Prostate gland (tissue), 2 donors: ENCODE data around the gene OR2V2. TPM values are rescaled to one million over a fixed set of nuclear protein-coding genes. Genes with fewer than 3 reads are reported as not detected.

Source experiments
- DNase-seq: peaks from one replicate; pipeline ENCODE4 v3.0.0-alpha.2; 2019; ENCODE audit warnings: low spot score
- H3K27ac ChIP-seq, 2 donors: fragments of 200-600 bp; sonication (generic); 2 replicates each; pipeline ENCODE4 v1.5.1; 2017 to 2019
- H3K27me3 ChIP-seq: fragments of 200-600 bp; sonication (generic); replicated peaks from 2 replicates; pipeline ENCODE4 v1.5.1; 2019; ENCODE audit not compliant: insufficient read depth
- H3K36me3 ChIP-seq, 2 donors: fragments of 200-600 bp; sonication (generic); 1 replicate in 1 of 2; 2 replicates in 1 of 2; pipeline versions ENCODE4 v1.5.1 to v1.8.1; 2017 to 2019
- H3K4me1 ChIP-seq: fragments of 200-600 bp; sonication (generic); replicated peaks from 2 replicates; pipeline ENCODE4 v1.5.1; 2019
- H3K4me3 ChIP-seq, 2 donors: fragments of 200-600 bp; sonication (generic); 2 replicates each; pipeline ENCODE4 v1.5.1; 2017 to 2019
- H3K9me3 ChIP-seq: fragments of 200-600 bp; sonication (generic); 2 replicates; pipeline ENCODE4 v1.5.1; 2017
- CTCF ChIP-seq, 4 experiments: fragments of 200-600 bp in 2 of 4; fragments of 450-650 bp in 2 of 4; sonication (generic) in 2 of 4; IDR thresholded peaks; 1 replicate in 3 of 4; 2 replicates in 1 of 4; pipeline ENCODE4 v1.5.1; 2016 to 2019; ENCODE audit warnings: antibody characterized with exemption in 4 of 4, mild to moderate bottlenecking in 2 of 4, moderate library complexity in 2 of 4
- POLR2A ChIP-seq: fragments of 450-650 bp; IDR thresholded peaks from one replicate; pipeline ENCODE4 v1.6.1; 2016; ENCODE audit warnings: antibody characterized with exemption, mild to moderate bottlenecking
- POLR2AphosphoS5 ChIP-seq: sonication (generic); formaldehyde crosslinking; IDR thresholded peaks from one replicate; pipeline ENCODE4 v1.6.1; 2017; ENCODE audit warnings: antibody characterized with exemption
- WGBS: methylation state at CpG from one replicate; pipeline ENCODE4 v1.1.5; 2018; 5-methylcytosine and 5-hydroxymethylcytosine counted together
- intact Hi-C: fragments of 100-400 bp; cut with DNase I; formaldehyde crosslinking; loops from one replicate; pipeline ENCODE4 v1.14.2; 2022
- total RNA-seq, 2 donors: library from RNA; depleted of rRNA; stranded (reverse); fragments of >200 nt; gene quantifications; one replicate each; pipeline ENCODE4 v1.1.0, GENCODE V29; 2016

OR2V2 gene
- total RNA-seq, 2 donors from 2014 or later: not detected

- Histone ChIP-seq H3K27me3 (no peaks in the 10 kb centered on the region), H3K27ac (no peak overlapping the region), H3K4me1 (no peaks in the 10 kb centered on the region), H3K4me3 (no peak overlapping the region), H3K36me3 (no peaks in the 10 kb centered on the region), H3K9me3 (no peaks in the 10 kb centered on the region)
- TF ChIP-seq POLR2A: no peak
- TF ChIP-seq CTCF (IDR thresholded peaks at IDR 0.05): no peak
- TF ChIP-seq POLR2AphosphoS5: no peak
- intact Hi-C loops: loop anchor here (10.0 kb wide), 1 partner anchor 322 kb away; the partner anchor contains the start of gene ZFP62
- DNase-seq: no peak
- WGBS: 52% methylated on average over 8 of the region's 8 CpGs
These were observed 39.7 kb downstream of the OR2V2 start for GRCh38 chr5:181186986-181187499.

- Histone ChIP-seq H3K27ac (peak overlapping the region; percentile 86 to 95), H3K4me3 (peak overlapping the region; percentile 62 to 90), H3K9me3 (no peaks in the 10 kb centered on the region), H3K4me1 (no peaks in the 10 kb centered on the region), H3K36me3 (no peaks in the 10 kb centered on the region), H3K27me3 (no peaks in the 10 kb centered on the region)
- intact Hi-C loops: loop anchor here (1.0 to 10.0 kb wide), 2 partner anchors 31 to 323 kb away; partner anchors contain the start of gene ZFP62
- TF ChIP-seq CTCF (IDR thresholded peaks at IDR 0.05) (no peak), POLR2A (peak; percentile 10), POLR2AphosphoS5 (peak; percentile 74)
- WGBS: 4% methylated on average over 37 of the region's 37 CpGs
- peak; percentile 74 for DNase-seq
These were observed 40.3 kb downstream of the OR2V2 start for GRCh38 chr5:181187500-181188213.

GRCh38 chr5:181188700-181189362 is 41.4 kb downstream of the OR2V2 start:
- WGBS: under 1% methylated on average over 34 of the region's 35 CpGs
- no peaks in the 10 kb centered on the region for H3K27me3 ChIP-seq
- intact Hi-C loops: loop anchor here (1.0 to 10.0 kb wide), 2 partner anchors 29 to 324 kb away; partner anchors contain the start of gene ZFP62
- DNase-seq: peak; percentile 83
- peaks cover 7% of the 10 kb centered on the region for H3K4me1 ChIP-seq
- peak overlapping the region; percentile 86 to 95 for H3K27ac ChIP-seq
- H3K36me3 ChIP-seq: no peaks in the 10 kb centered on the region
- H3K9me3 ChIP-seq: no peaks in the 10 kb centered on the region
- H3K4me3 ChIP-seq: peak overlapping the region; percentile 62 to 90
- TF ChIP-seq POLR2A (no peak), POLR2AphosphoS5 (peak; percentile 74)

GRCh38 chr5:181189363-181189961 is 42.1 kb downstream of the OR2V2 start:
- H3K9me3 ChIP-seq: no peaks in the 10 kb centered on the region
- no peaks in the 10 kb centered on the region for H3K27me3 ChIP-seq
- no peak for DNase-seq
- intact Hi-C loops: loop anchor here (10.0 kb wide), 1 partner anchor 325 kb away; the partner anchor contains the start of gene ZFP62
- no peaks in the 10 kb centered on the region for H3K36me3 ChIP-seq
- H3K4me3 ChIP-seq: peak overlapping the region; percentile 62 to 90
- H3K27ac ChIP-seq: peak overlapping the region; percentile 86 to 95
- WGBS: 0% methylated on average over 41 of the region's 41 CpGs
- peaks cover 7% of the 10 kb centered on the region for H3K4me1 ChIP-seq
- no peak for TF ChIP-seq POLR2AphosphoS5
- no peak for TF ChIP-seq CTCF (IDR thresholded peaks at IDR 0.05)
- TF ChIP-seq POLR2A: no peak
